PFSK-1 (cell line): ENCODE measurements around the gene POLR3E.

Experiments
- FOXP2 ChIP-seq: optimal IDR thresholded peaks from 2 replicates; pipeline ENCODE3; 2011; ENCODE audit warnings: borderline replicate concordance, control low read depth, inconsistent platforms; ENCODE audit not compliant: insufficient read depth; ENCODE audit errors: extremely low read length, extremely low read depth
- POLR2AphosphoS5 ChIP-seq: IDR thresholded peaks from 2 replicates; pipeline ENCODE4 v1.6.1; 2012; ENCODE audit warnings: low read depth, mild to moderate bottlenecking, control low read depth, low read length, moderate library complexity
- REST ChIP-seq, 2 experiments: IDR thresholded peaks; 2 replicates each; pipeline versions ENCODE4 v1.6.1 to v1.8.0; 2011 to 2012; ENCODE audit warnings: low read depth in 2 of 2, low read length in 2 of 2, control low read depth in 1 of 2, inconsistent platforms in 1 of 2, mild to moderate bottlenecking in 1 of 2, moderate library complexity in 1 of 2; ENCODE audit not compliant: insufficient read depth in 1 of 2
- SIN3A ChIP-seq: IDR thresholded peaks from 2 replicates; pipeline ENCODE4 v1.6.1; 2012; ENCODE audit warnings: mild to moderate bottlenecking, low read length, moderate library complexity, borderline replicate concordance; ENCODE audit not compliant: insufficient read depth
- TAF1 ChIP-seq: IDR thresholded peaks from 2 replicates; pipeline ENCODE4 v1.6.1; 2012; ENCODE audit warnings: low read length, control low read depth, borderline replicate concordance; ENCODE audit not compliant: insufficient read depth

DNA sequence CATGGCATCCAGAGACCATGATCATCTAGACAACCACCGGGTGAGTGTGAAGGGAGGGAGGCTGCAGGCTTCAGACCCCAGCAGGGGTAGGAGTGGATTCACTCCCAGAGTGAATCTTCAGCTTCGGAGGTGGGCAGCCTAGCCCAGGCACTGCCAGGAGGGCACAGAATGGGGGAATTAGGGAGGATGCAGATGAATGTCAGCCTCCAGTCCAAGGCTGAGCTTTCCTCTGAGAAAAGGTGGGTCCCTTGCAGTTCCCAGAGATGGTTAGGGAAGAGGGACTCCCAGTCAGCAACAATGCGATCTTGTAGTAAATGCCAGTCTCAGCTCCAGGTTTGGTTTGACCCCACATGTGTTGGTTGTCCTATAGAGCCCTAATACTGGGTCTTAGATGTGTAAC lies 36.7 kb upstream of the POLR3E start:
- no peak for TF ChIP-seq SIN3A
- no peak for TF ChIP-seq TAF1
- TF ChIP-seq POLR2AphosphoS5 = no peak
- TF ChIP-seq REST (IDR thresholded peaks at IDR 0.05; ENCODE audit: insufficient read depth in 1 of 2, low read depth in 2 of 2, low read length in 2 of 2) = no peak
- TF ChIP-seq FOXP2 = no peak
